Measurements from ENCODE around the gene TGFB1I1.
"Not testable (repeated sequence)": the region's sequence is repeated elsewhere in the genome, so short reads cannot be mapped to it uniquely, and the experiment has no call there.

Gene TGFB1I1

GRCh38 chr16:31487720-31488467 lies 15.9 kb downstream of the TGFB1I1 start:
- DNase-seq (ENCODE audit: low read depth in 3 of 3): peak in 1 of 3 donors; percentile 54

DNA sequence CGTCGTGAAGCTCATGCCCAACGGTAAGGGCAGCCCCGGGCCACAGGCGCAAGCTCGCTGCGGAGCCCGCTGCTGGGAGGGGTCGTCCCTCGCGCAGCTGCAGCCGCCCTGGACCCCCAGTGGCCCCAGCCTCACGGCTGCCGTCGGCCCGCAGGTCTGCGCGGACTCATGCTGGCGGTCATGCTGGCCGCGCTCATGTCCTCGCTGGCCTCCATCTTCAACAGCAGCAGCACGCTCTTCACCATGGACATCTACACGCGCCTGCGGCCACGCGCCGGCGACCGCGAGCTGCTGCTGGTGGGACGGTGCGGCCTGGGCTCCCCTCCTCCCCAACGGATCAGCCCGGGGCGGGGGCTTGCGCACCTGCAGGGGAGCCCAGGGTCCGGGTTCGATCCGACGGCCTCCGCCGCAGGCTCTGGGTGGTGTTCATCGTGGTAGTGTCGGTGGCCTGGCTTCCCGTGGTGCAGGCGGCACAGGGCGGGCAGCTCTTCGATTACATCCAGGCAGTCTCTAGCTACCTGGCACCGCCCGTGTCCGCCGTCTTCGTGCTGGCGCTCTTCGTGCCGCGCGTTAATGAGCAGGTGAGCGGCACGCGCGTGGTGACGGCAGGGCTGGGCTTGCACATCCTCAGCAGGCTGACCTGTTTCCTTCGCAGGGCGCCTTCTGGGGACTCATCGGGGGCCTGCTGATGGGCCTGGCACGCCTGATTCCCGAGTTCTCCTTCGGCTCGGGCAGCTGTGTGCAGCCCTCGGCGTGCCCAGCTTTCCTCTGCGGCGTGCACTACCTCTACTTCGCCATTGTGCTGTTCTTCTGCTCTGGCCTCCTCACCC lies 16.7 kb downstream of the TGFB1I1 start:
- DNase-seq (ENCODE audit: low read depth in 3 of 3): no peak

- no peak for DNase-seq (ENCODE audit: low read depth in 3 of 3)
These were observed 17.3 kb downstream of the TGFB1I1 start for GRCh38 chr16:31489298-31489564.

- no peak for DNase-seq (ENCODE audit: low read depth in 3 of 3)
These were observed 17.9 kb downstream of the TGFB1I1 start for GRCh38 chr16:31489616-31490584.

DNA sequence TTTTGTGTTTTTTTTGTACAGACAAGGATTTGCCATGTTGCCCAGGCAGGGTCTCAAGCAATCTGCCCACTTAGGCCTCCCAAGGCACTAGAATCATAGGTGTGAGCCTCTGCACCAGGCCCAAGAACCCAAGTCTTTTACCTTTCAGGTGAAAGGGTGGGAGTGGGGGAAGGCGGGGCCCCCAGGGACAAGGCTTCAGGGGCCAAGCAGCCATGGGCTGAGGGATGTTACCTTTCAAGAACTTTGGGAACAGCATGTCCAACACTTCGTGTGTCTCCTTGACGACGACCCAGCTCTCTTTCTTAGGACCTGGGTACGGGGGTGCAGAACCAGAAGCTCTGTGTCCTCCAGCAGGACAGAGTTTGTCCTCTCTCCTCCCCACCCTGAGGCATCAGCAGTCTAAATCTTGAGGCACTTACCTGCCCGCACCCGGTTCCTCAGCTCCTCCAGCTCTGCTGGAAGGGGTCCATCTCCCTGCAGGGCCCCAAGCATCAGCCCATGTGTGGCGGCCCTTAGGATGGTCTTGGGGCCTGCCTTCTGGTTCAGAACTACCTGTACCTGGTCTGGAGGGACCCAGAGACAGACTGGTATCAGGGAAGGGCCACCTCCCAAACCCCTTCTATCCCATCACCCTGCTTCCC lies 19.9 kb downstream of the TGFB1I1 start:
- no peak for DNase-seq (ENCODE audit: low read depth in 3 of 3)

DNA sequence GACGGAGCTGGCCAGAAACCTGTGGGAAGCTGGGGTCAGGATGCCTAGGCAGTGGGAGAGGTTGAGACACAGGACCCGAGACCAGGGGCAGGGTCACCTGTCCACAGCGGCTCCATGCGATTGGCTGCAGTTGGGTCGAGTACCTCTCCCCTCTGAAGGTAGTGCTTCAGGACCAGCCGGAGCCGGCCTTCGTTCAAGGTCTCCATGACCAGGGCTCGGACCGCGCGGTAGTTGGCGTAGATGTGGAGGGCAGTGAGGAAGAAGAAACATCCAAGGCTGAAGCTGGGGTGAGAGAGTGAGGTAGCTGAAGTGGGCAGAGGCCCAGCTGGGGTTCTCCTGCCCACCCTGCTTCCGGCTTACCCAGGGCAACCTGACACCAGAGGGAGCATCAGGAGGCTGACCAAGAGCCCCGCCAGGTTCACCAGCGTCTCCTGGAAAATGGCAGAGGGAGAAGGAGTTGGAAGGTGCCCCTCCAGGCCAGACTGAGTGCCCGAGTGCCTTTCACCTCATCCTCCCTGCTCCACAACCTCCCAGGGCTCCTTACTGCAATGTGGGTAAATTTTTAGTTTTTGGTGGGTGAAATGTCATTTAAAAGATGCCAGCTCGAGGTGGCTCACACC lies 21.7 kb downstream of the TGFB1I1 start:
- DNase-seq (ENCODE audit: low read depth in 3 of 3): no peak

- DNase-seq (ENCODE audit: low read depth in 3 of 3): no peak
These were observed 24.7 kb downstream of the TGFB1I1 start for GRCh38 chr16:31496670-31497069.

DNA sequence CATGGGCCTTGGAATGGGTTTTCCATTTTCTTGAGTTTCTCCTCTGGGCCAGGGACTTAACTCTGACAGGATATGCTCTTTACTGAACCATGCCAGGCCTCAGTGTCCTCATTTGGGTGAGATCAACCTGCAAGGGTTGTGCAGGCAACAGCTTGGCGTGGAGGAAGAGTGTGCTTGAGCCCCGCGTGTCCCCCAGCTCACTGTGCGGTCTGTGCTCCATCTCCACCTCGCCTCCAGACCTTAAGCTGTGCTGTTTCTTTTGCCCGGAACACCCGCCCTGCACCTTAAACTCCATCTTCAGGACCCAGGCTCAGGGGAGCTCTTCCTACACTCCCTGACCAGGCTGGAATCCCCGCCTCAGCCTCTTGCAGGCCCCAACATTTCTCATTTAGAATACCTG lies 26.5 kb downstream of the TGFB1I1 start:
- DNase-seq (ENCODE audit: low read depth in 3 of 3): no peak

DNA sequence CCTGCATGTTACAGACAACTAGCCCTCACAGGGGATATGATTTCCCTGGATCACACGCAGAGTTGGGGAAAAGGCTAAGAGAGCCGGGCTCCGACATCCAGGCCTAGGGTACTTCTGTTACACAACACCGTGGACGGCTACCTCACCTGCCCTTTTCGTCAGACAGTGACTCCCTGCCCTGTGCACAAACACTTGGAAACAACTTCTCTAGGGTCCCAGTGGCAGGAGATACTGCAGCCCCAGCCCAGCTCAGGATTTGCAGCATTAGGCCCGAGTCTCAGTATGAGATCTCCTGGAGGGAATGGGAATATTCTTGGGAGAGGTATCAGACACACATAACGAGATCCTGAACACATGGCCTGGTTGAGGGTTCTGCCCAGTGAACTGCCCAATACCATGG lies 28.0 kb downstream of the TGFB1I1 start:
- DNase-seq (ENCODE audit: low read depth in 3 of 3): no peak

GRCh38 chr16:31501226-31501965 lies 29.4 kb downstream of the TGFB1I1 start:
- no peak for DNase-seq (ENCODE audit: low read depth in 3 of 3)

- DNase-seq (ENCODE audit: low read depth in 3 of 3): no peak
These were observed 30.0 kb downstream of the TGFB1I1 start for GRCh38 chr16:31501966-31502348.

DNA sequence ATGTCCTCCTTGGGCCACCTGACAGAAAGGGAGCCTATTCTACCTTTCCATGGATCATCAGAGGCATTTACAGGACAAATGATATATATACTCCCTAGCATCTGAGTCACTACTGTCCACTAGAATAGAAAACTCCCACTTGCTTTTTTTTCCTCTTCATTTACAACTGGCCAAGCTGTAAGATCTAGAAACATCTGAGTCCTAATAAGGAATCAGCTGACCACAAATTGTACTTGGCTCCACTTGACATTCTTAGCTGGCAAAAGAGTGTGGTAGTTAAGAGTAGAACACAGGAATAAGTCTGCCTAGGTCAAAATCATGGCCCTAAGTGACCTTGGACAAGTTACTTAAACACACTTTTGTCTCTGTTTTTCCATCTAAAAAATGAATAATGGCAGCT lies 31.0 kb downstream of the TGFB1I1 start:
- DNase-seq (ENCODE audit: low read depth in 3 of 3): no peak

DNA sequence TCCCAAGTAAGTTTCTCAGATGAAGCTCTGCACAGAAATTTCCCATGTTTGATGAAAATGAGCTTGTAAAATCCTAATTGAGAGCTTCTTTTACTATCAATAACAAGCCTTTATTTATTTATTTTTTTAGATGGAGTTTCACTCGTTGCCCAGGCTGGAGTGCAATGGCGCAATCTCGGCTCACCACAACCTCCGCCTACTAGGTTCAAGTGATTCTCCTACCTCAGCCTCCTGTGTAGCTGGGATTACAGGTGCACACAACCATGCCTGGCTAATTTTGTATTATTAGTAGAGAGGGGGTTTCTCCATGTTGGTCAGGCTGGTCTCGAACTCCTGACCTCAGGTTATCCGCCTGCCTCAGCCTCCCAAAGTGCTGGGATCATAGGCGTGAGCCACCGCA lies 31.6 kb downstream of the TGFB1I1 start:
- DNase-seq (ENCODE audit: low read depth in 3 of 3): not testable (repeated sequence)

DNA sequence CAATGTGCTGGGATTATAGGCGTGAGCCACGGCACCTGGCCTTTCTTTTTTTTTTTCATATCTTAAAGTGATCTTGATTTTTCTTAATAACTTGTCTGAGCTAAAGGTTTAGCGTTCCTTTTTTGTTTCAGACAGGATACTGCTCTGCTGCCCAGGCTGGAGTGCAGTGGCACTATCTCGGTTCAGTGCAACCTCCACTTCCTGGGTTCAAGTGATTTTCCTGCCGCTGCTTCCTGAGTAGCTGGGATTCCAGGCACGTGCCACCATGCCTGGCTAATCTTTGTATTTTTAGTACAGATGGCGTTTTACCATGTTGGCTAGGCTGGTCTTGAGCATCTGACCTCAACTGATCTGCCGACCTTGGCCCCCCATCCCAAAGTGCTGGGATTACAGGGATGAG lies 32.2 kb downstream of the TGFB1I1 start:
- no peak for DNase-seq (ENCODE audit: low read depth in 3 of 3)

GRCh38 chr16:31505483-31505882 lies 33.5 kb downstream of the TGFB1I1 start:
- DNase-seq (ENCODE audit: low read depth in 3 of 3): peak in 1 of 3 donors; percentile 16

GRCh38 chr16:31507617-31507928 lies 35.6 kb downstream of the TGFB1I1 start:
- DNase-seq (ENCODE audit: low read depth in 3 of 3): no peak

DNA sequence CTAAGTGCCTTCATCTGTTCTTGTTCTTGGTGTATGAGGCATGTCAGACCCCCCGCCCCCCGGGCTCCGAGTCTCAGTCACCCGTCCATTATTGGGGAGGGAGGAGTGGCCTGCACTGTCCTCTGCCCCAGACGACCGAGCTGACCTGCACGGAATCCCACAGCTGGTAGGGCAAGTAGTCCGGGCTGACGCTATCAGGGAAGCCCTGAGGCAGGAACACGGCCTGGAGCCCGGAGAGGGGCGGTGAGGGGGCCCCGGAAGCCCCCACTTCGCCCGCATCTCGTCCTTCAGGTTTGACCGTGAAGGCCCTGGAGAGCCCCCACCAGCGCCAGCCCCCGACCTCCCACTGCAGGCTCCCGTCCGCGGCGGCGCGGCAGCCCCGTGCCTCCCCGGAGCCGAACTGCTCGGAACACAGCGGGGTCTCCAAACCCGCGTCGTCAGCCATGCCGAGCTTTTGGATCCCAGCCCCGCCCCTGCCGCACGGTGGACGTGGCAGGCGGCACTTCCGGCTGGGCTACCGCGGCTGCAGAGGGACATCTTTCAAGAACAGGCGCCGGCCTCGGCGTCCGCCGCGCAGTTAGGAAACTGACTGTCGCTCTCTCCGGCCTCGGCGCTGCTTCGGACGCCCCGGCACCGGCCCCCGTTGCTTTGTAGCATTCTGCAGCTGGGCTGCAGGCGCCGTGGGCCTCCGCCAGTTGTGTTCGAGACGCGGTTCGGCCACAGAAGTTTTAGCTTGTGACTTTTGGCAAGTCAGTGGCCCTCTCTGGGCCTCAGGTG lies 36.2 kb downstream of the TGFB1I1 start, which contains the start of gene RUSF1:
RUSF1 (minus strand) TSS at position 463 of the 777 bp plus-strand sequence; CDS start at position 445, 18 bp downstream.
- peak; percentile 66 to 83 (median 76) for DNase-seq (ENCODE audit: low read depth in 3 of 3)

DNA sequence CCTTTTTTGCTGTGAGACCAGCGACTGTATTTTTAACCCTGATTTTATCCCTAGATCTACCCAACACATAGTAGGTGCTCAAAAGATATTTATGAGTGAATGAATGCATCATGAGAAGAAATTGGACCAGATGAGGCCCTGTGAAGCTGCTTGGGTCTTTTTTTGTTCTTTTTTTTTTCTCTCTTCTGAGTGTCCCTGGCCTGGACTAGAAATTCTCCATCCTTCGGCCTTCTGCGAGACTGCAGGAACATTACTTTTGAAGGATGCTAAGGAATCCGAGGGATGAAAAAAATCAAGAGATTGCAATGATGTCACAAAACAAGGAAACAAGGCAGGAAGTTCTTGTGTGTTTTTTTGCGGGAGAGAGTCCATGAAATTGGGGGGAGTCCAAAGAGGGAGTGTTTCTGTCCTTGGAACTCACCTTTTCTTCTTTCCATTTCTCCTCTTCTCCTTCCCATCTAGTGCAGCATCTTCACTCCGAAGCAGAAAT lies 36.8 kb downstream of the TGFB1I1 start:
- no peak for DNase-seq (ENCODE audit: low read depth in 3 of 3)

GRCh38 chr16:31513126-31513525 lies 41.2 kb downstream of the TGFB1I1 start:
- DNase-seq (ENCODE audit: low read depth in 3 of 3): no peak

DNA sequence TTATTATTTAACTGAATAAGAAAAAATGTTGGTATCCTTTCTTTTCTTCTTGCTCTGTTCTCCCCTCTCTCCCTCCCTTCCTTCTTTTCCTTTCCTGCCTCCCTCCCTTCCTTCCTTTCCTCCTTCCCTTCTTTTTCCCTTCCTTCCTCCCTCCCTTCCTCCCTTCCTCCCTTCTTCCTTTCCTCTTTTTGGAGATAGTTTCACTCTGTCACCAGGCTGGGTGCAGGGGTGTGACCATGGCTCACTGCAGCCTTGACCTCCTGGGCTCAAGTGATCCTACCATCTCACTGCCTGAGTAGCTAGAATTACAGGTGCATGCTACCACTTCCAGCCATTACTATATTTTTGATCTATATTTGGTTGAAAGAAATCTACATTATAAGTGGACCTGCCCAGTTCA lies 41.9 kb downstream of the TGFB1I1 start:
- DNase-seq (ENCODE audit: low read depth in 3 of 3): no peak

Data from stimulated activated CD4-positive, alpha-beta T cell treated with anti-CD3 and anti-CD28 coated beads, TNF-alpha, amount 100 ng/mL, for 48 hours (primary cell).